GM19397 (cell line): ENCODE measurements around the gene GCNT2.
"Not testable (repeated sequence)": the region's sequence is repeated elsewhere in the genome, so short reads cannot be mapped to it uniquely, and the experiment has no call there.

ENCODE experiments used
- ATAC-seq: cut with Tn5 transposase; IDR thresholded peaks from one replicate; pipeline ENCODE4 v1.9.1; 2021; ENCODE audit warnings: mild to moderate bottlenecking, moderate library complexity; ENCODE audit not compliant: unreplicated experiment

The GCNT2 gene

DNA sequence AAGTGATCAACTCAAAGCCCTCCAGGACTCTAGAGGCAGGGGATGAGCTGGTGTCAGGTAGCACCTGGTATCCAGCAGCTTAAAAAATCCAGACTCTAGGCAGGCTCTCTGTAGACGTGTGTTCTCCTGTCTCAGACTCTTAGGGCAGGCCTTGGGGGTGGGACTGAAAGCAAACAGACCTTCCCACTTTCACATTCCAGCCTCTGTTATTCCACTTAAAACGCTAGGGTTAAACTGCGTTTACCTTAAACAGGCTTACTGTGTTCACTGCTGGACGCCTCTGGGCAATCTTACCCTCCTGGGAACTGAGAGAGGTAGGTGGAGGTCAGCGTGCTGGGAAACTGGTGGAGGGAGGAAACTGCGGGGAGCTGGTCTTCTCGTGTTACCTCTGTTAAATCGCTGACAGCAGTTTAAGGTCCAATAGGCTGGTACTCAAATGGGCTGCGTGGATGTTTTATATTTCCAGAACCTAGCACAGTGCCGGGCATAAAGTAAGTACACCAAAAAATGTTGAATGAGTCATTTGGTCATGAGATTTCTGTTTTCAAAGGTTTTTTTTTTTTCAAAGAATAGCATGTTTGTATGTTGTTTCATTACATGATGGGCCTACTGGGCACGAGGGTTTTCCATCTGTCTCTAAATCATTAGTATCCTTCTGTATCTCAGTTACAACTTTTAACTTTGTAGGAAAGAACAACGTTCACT is at the start of gene GCNT2:
GCNT2 (plus strand) TSS at position 248 of the 705 bp plus-strand sequence. CDS start 7,561 bp downstream, outside the sequence.
- no peak for ATAC-seq

GRCh38 chr6:10472634-10473033 is 48.5 kb upstream of the GCNT2 start:
- no peak for ATAC-seq

GRCh38 chr6:10478187-10479040 is 42.7 kb upstream of the GCNT2 start:
- no peak for ATAC-seq

GRCh38 chr6:10479939-10480700 is 41.0 kb upstream of the GCNT2 start:
- ATAC-seq: no peak

GRCh38 chr6:10481101-10481500 is 40.0 kb upstream of the GCNT2 start:
- no peak for ATAC-seq

DNA sequence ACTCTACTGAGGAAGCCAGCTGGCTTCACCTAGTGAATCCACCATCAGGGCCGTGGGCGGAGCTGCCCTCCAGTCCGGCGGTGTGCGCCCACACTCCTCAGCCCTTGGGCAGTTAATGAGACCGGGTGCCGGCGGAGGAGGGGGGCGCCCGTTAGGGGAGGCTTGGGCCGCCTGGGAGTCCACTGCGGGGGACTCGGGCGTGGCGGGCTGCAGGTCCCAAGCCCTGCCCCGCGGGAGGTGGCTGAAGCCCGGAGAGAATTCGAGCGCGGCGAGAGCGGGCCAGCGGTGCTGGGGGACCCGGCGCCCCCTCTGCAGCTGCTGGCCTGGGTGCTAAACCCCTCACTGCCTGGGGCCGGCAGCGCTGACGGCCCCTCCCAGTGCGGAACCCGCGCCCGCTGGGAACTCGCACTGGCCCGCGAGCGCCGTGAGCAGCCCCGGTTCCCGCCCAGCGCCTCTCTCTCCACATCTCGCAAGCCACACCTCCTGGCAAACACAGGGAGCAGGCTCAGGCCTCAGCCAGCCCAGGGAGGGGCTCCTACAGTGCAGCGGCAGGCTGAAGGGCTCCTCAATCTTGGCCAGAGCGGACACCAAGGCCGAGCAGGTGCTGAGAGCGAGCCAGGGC is 38.4 kb upstream of the GCNT2 start:
- no peak for ATAC-seq

DNA sequence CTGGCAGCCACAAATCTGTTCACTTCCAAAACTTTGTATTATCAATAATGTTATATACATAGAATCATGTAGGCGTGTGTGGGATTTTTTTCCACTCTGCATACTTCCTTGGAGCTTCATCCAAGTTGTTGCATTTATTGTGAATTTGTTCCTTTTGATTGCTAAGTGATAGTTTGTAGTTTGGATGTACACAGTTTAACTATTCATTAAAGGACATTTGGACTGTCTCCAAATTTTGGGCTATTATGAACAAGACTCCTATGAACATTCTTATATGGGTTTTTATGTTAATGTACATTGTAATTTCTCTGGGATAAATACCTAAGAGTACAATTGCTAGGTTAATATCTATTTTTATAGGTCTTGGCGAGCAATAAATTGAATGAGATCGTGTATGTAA is 36.2 kb upstream of the GCNT2 start:
- ATAC-seq: no peak

DNA sequence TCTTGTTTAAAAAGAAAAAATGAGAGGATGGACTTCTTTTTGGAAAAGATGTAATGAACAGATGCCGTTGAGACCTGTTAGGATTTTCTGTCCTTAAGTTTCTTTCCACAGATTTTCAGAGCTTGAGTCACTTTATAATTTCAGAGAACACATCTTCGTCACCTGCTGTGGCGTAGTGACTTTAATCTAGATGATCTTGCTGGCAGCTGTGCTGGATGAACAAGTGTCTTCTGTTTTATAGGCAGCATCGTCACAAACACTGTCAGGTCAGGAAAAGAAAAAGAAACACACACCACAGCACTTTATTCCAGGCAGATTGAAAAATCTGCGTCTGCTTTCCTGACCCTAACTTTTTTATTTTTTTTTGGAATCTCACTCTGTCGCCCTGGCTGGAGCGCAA is 35.7 kb upstream of the GCNT2 start:
- ATAC-seq: no peak

DNA sequence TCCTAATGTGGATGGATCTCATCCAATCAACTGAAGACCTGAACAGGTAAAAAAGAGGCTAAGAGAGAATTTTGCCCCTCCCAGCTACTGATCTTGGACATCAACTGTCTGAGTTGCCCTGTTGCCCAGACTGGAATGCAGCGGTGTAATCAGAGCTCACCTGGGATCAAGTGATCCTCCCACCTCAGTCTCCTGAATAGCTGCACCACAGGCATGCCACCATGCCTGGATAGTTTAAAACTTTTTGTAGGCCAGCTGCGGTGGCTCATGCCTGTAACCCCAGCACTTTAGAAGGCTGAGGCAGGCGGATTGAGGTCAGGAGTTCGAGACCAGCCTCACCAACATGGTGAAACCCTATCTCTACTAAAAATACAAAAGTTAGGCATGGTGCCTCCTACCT is 34.9 kb upstream of the GCNT2 start:
- ATAC-seq: no peak

GRCh38 chr6:10486944-10487588 is 34.1 kb upstream of the GCNT2 start:
- not testable (repeated sequence) for ATAC-seq

GRCh38 chr6:10487668-10488327 is 33.4 kb upstream of the GCNT2 start:
- ATAC-seq: no peak

DNA sequence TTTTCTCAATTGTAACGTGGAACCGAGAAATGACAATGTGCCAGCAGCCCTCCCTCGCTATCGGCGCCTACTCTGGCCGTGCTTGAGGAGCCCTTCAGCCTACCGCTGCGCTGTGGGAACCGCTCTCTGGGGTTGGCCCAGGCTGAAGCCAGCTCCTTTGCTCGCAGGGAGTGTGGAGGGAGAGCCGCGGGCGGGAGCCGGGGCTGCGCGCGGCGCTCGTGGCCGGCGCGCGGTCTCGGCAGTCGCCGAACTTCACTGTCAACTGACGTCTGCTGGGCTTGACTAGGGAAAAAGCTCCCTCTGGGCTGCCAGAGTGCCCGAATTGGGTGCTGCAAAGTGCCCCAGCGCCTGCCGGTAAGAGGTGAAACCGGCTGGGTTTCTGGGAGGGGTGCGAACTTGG is 29.7 kb upstream of the GCNT2 start:
- no peak for ATAC-seq

- not testable (repeated sequence) for ATAC-seq
Measured at GRCh38 chr6:10491905-10492304, 29.2 kb upstream of the GCNT2 start.

GRCh38 chr6:10495029-10495428 is 26.1 kb upstream of the GCNT2 start:
- ATAC-seq: no peak

DNA sequence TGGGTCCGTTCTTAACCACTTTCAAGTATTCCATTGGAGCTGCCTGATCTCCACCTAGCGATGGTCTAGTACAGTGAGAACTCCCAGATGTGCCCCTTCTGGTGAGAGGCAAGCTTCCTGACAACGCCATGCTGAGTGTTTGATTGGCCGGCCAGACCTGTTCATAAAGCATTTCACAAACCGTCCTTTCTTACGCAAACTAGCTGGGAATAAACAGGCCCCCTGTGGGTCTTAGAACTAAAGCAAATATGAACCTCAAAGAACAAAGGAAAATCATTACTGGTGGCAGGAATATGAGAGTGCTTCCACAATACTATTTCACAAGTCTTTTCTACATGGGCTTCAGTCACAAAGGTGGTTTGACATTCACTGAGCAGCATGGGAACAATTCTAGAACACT is 15.6 kb upstream of the GCNT2 start:
- ATAC-seq: no peak

- ATAC-seq: no peak
Measured at GRCh38 chr6:10507298-10507697, 13.9 kb upstream of the GCNT2 start.

GRCh38 chr6:10507715-10508114 is 13.4 kb upstream of the GCNT2 start:
- ATAC-seq: no peak

- ATAC-seq: peak; percentile 94
Measured at GRCh38 chr6:10510592-10511367, 10.4 kb upstream of the GCNT2 start.

GRCh38 chr6:10511477-10511876 is 9.7 kb upstream of the GCNT2 start:
- ATAC-seq: no peak
